NCI-H128 (cell line): Measurements from ENCODE around the gene ITGB5.
"Not testable (repeated sequence)": the region's sequence is repeated elsewhere in the genome, so short reads cannot be mapped to it uniquely, and the experiment has no call there.

Experiments used
- DNase-seq: peaks from one replicate; lab custom pipeline; 2025; ENCODE audit not compliant: unreplicated experiment; lab: John Stamatoyannopoulos, UW

The ITGB5 gene

GRCh38 chr3:124758851-124759635, 128.1 kb downstream of the ITGB5 start:
- no peak for DNase-seq

GRCh38 chr3:124757926-124758325, 129.2 kb downstream of the ITGB5 start:
- DNase-seq = not testable (repeated sequence)

GRCh38 chr3:124752051-124752450, 135.1 kb downstream of the ITGB5 start:
- no peak for DNase-seq

- DNase-seq = no peak
Observed at GRCh38 chr3:124751501-124751900, 135.7 kb downstream of the ITGB5 start.

GRCh38 chr3:124749877-124750276, 137.3 kb downstream of the ITGB5 start:
- not testable (repeated sequence) for DNase-seq

GRCh38 chr3:124748560-124749198, 138.5 kb downstream of the ITGB5 start:
- DNase-seq = no peak

GRCh38 chr3:124747111-124747981, 139.8 kb downstream of the ITGB5 start:
- no peak for DNase-seq

GRCh38 chr3:124745756-124746155, 141.4 kb downstream of the ITGB5 start:
- DNase-seq = no peak

GRCh38 chr3:124741027-124741426, 146.1 kb downstream of the ITGB5 start:
- DNase-seq = no peak

GRCh38 chr3:124731760-124732159, 155.4 kb downstream of the ITGB5 start:
- no peak for DNase-seq

- no peak for DNase-seq
Observed at GRCh38 chr3:124730941-124731297, 156.2 kb downstream of the ITGB5 start.

- peak; percentile 90 for DNase-seq
Observed at GRCh38 chr3:124730129-124730940, 156.8 kb downstream of the ITGB5 start, which contains the start of gene UMPS. Gene UMPS (plus strand): TSS chr3:124730452. CDS start chr3:124730472, 20 bp downstream.

GRCh38 chr3:124722589-124722988, 164.6 kb downstream of the ITGB5 start:
- DNase-seq = no peak

GRCh38 chr3:124714223-124714853, 172.8 kb downstream of the ITGB5 start:
- DNase-seq = no peak
